K562 (cell line): Measurements from ENCODE around the gene DNER. TPM values are rescaled to one million over a fixed set of nuclear protein-coding genes. Genes with fewer than 3 reads are reported as not detected.

ENCODE experiments used
- AFF4 ChIP-seq: sonication (generic); formaldehyde crosslinking; IDR thresholded peaks from 2 replicates; pipeline ENCODE4 v1.8.0; 2023; ENCODE audit warnings: mild to moderate bottlenecking, missing genetic modification reagents
- CLOCK ChIP-seq: fragments of 250-450 bp; sonication (Bioruptor Pico); IDR thresholded peaks from 2 replicates; pipeline ENCODE4 v1.4.0; 2020; ENCODE audit warnings: mild to moderate bottlenecking, moderate library complexity, borderline replicate concordance
- E2F8 ChIP-seq: fragments of 450-650 bp; IDR thresholded peaks from 2 replicates; pipeline ENCODE4 v1.7.1; 2018; ENCODE audit warnings: mild to moderate bottlenecking, low read depth; ENCODE audit not compliant: partially characterized antibody
- KAT7 ChIP-seq: sonication (generic); formaldehyde crosslinking; IDR thresholded peaks from 2 replicates; pipeline ENCODE4 v1.8.0; 2022; ENCODE audit warnings: missing genetic modification reagents, mild to moderate bottlenecking, borderline replicate concordance
- PHF21A ChIP-seq: fragments of 450-650 bp; IDR thresholded peaks from 2 replicates; pipeline ENCODE4 v1.6.1; 2017; ENCODE audit warnings: low read depth, borderline replicate concordance
- TSC22D4 ChIP-seq: fragments of 450-650 bp; IDR thresholded peaks from 2 replicates; pipeline ENCODE4 v1.6.1; 2016; ENCODE audit warnings: missing genetic modification characterization, missing biosample characterization, control low read depth
- ZFP36 ChIP-seq: fragments of 150-350 bp; IDR thresholded peaks from 2 replicates; pipeline ENCODE4 v1.6.1; 2018; ENCODE audit warnings: low read length, low read depth; ENCODE audit not compliant: partially characterized antibody
- ZNF232 ChIP-seq: sonication (generic); formaldehyde crosslinking; IDR thresholded peaks from 2 replicates; pipeline ENCODE4 v1.8.0; 2022; ENCODE audit warnings: mild to moderate bottlenecking, missing genetic modification reagents
- ZNF583 ChIP-seq: fragments of 250-450 bp; sonication (Bioruptor Pico); IDR thresholded peaks from 2 replicates; pipeline ENCODE4 v1.4.0; 2020
- polyA plus RNA-seq, 8 experiments: library from polyadenylated mRNA; depleted of rRNA in 4 of 8; stranded (reverse) in 5 of 8; unstranded in 3 of 8; fragments of >200 nt; fragmentation: Nextera tagmentation in 2 of 8; fragmentation: Illumina TruSeq in 1 of 8; extraction: Ambion mirVana in 2 of 8; extraction: Trizol in 1 of 8; gene quantifications; 2 replicates each; pipeline versions ENCODE4 v1.2.1 to v1.2.3, GENCODE V29; 2011 to 2014; ENCODE audit warnings: inconsistent platforms in 1 of 8, missing spikeins in 1 of 8
- total RNA-seq, 7 experiments: library from RNA; depleted of rRNA in 6 of 7; stranded (reverse); fragments of >200 nt in 6 of 7; fragmentation: Illumina TruSeq in 2 of 7; extraction: Trizol in 2 of 7; gene quantifications; 2 replicates each; pipeline versions ENCODE4 v1.2.1 to v1.2.3, GENCODE V29; 2011 to 2021; ENCODE audit warnings: low replicate concordance in 1 of 7
- TF ChIP-seq, protein P1 (sequence below): sonication (generic); formaldehyde crosslinking; IDR thresholded peaks from 2 replicates; pipeline ENCODE4 v1.8.0; 2022; ENCODE audit warnings: missing genetic modification reagents, mild to moderate bottlenecking, borderline replicate concordance
- TF ChIP-seq, protein P2 (sequence below): fragments of 450-650 bp; formaldehyde crosslinking; IDR thresholded peaks from 2 replicates; pipeline ENCODE4 v1.4.0; 2022; ENCODE audit warnings: mild to moderate bottlenecking, moderate library complexity

The DNER gene
- total and polyA plus RNA-seq, 9 of the 15 experiments (the other 6 are each of a cell fraction or from before 2014, with no cell fraction given): not detected

- TF ChIP-seq AFF4 (no peak), ZFP36 (no peak), TSC22D4 (tag) (no peak), E2F8 (no peak), ZNF583 (CRISPR knock-in tag) (no peak), CLOCK (no peak), ZNF232 (CRISPR knock-in tag) (no peak), PHF21A (no peak), KAT7 (no peak)
- TF ChIP-seq, protein P1, sequence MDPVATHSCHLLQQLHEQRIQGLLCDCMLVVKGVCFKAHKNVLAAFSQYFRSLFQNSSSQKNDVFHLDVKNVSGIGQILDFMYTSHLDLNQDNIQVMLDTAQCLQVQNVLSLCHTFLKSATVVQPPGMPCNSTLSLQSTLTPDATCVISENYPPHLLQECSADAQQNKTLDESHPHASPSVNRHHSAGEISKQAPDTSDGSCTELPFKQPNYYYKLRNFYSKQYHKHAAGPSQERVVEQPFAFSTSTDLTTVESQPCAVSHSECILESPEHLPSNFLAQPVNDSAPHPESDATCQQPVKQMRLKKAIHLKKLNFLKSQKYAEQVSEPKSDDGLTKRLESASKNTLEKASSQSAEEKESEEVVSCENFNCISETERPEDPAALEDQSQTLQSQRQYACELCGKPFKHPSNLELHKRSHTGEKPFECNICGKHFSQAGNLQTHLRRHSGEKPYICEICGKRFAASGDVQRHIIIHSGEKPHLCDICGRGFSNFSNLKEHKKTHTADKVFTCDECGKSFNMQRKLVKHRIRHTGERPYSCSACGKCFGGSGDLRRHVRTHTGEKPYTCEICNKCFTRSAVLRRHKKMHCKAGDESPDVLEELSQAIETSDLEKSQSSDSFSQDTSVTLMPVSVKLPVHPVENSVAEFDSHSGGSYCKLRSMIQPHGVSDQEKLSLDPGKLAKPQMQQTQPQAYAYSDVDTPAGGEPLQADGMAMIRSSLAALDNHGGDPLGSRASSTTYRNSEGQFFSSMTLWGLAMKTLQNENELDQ: no peak
- TF ChIP-seq, protein P2, sequence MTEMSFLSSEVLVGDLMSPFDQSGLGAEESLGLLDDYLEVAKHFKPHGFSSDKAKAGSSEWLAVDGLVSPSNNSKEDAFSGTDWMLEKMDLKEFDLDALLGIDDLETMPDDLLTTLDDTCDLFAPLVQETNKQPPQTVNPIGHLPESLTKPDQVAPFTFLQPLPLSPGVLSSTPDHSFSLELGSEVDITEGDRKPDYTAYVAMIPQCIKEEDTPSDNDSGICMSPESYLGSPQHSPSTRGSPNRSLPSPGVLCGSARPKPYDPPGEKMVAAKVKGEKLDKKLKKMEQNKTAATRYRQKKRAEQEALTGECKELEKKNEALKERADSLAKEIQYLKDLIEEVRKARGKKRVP (CRISPR knock-in tag): no peak
Observed at GRCh38 chr2:229674830-229675530, 39.4 kb downstream of the DNER start (continued).
